GM23248 (cell line): ENCODE results near the gene ACER3.

Experiments
- EZH2 ChIP-seq: fragments of 200-600 bp; sonication (generic); IDR thresholded peaks from 2 replicates; pipeline ENCODE4 v1.6.1; 2018; ENCODE audit warnings: antibody characterized with exemption, mild to moderate bottlenecking; ENCODE audit not compliant: insufficient read depth, poor library complexity, severe bottlenecking
- EZH2phosphoT487 ChIP-seq: fragments of 200-600 bp; sonication (generic); IDR thresholded peaks from 2 replicates; pipeline ENCODE4 v1.6.1; 2018; ENCODE audit warnings: antibody characterized with exemption, moderate library complexity, mild to moderate bottlenecking, low read depth; ENCODE audit not compliant: insufficient read depth

GRCh38 chr11:76872959-76873827 lies 12.5 kb downstream of the ACER3 start:
- no peak for TF ChIP-seq EZH2
- TF ChIP-seq EZH2phosphoT487, result no peak
